LoVo (cell line): ENCODE results near the gene RGS10.

Experiments used
- DNase-seq: peaks from one replicate; pipeline ENCODE4 v3.0.0-alpha.2; 2016; ENCODE audit warnings: low spot score

Gene RGS10

DNA sequence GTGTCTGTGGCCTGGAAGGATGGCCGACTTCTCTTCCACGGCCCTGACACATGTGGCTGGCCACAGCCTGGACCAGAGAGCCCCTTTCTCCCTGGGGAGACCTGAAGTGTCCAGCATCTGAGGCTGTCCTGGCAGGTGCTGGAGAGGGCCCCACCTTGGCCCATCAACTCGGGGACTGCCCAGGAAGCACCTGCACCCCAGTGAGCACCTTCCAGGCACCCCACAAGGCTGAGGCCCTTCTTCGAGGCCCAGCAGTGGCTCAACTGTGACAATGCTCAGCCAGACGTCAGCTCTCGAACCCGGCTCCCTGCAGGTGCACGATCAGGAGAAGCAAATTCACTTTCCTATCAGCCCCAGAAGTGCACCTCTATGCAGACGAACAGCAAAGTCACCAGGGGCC, 24.3 kb downstream of the RGS10 start:
- DNase-seq: no peak

DNA sequence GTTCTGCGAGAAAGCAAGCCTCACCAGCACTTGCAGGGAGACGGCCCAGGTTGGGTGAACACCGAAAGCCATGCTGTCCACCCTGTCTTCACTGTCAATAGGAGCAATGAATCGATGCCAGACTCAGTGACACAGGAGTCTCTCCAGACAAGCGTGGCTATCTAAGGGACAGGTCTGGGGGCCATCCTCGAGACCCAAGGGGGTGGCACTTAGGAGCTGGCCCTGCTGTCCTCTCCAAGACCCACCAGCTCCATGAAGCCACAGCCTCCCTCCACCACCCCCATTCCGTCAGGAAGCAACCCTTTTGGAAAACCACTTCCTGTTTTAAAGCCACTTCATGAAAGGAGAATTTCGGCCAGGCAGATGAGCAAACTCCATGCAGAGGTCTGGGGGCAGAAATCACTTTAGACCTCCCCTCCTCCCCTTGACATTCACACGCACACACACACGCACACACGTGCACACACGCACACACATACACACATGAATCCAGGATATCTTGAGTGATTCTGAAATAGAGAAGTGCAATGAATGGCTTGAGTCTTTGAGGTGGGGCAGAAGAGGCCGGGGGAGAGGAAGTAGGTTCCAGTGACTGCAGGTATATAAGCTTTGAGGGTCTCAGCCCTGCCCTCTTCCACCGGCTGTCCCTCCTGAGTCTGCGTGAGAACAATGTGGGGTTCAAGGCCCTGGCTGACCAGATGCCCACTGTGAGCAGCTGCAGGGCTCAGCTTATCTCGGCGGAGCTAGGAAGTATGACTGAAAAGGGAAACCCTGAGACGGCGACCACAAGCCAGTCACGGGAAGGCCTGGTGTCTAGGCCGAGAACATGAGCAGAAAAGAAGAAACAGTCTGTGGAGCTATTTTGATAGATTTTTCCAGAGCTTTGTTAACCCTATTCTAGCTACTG, 25.0 kb downstream of the RGS10 start:
- no peak for DNase-seq

DNA sequence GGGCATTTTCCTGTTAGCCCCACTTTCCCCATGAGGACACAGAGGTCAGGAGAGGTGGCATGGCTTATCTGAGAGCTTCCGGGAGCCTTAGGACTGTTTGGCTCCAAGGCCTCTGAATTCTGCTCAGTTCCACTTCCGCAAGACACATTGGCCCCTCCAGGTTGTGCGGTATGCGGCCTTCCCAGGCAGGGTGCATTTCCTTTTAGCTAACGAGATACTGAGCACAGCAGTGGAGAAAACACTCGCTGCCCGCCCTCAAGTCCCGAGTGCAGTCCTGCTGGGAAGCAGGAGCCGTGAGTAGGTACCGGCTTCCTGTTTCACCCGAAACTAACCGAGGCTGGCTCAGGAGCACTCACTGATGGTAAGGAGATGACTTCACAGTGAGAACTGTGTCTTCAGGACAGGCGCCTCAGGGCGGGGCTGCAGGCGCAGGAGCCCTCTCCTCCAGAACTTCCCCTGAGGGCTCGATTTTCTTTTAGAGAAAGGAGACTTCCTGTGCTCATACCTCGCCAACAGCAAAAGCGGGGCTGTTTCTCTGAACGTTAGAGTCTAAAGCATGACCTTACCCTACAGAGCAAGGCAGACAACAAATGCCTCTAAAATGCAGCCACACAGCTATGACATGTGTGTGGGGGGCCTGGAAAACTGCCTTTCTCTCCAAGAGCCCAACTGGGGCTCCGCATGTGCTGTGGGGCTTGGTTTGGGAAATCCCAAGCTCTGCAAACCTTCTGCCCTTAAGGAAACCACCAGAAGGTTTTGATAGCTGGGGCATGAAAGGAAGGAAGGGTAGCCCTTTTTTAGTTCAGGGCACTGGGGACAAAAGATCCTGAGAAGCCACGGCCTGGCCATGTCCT, 25.9 kb downstream of the RGS10 start:
- no peak for DNase-seq

DNA sequence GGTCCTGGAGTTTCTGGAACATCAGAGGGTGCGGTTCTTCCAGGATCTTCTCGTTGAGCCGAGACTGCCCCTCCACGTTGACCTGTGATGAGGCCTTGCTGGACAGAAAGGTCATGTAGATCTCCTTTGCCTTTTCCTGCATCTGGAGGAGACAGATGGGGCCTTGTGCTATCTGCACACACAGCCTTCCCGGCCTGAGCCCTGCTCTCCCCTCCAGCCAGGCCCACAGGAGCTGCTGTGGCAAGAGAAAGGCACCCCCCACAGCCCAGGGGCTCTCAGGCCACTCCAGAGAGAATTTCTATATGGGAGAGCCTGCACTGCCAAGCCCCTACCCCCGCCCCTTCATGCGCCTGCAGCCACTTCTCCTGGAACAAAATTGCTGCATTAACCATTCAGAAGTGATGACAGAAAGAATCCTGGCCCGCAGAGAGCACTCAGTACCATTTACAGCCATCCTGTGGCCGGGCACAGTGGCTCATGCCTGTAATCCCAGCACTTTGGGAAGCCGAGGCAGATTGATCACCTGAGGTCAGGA, 26.9 kb downstream of the RGS10 start:
- no peak for DNase-seq

DNA sequence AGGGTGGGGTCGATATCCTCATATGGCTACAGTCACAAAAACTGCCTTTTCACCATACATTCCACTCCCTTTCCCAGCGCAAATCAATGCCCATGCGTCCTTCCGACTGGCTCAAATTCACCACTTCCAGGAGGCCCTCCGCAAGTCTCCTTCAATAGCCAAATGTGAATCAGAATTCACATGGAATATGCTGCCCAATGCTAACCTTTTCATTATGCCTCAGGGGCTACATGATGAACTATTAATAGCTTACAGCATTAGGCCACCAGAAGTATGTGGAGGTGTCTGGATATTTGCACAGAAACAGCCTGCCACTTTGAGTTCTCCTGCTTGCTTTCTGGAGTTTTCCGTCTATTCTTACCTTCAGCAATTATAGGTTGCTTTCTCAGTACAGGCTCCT, 27.7 kb downstream of the RGS10 start:
- no peak for DNase-seq

DNA sequence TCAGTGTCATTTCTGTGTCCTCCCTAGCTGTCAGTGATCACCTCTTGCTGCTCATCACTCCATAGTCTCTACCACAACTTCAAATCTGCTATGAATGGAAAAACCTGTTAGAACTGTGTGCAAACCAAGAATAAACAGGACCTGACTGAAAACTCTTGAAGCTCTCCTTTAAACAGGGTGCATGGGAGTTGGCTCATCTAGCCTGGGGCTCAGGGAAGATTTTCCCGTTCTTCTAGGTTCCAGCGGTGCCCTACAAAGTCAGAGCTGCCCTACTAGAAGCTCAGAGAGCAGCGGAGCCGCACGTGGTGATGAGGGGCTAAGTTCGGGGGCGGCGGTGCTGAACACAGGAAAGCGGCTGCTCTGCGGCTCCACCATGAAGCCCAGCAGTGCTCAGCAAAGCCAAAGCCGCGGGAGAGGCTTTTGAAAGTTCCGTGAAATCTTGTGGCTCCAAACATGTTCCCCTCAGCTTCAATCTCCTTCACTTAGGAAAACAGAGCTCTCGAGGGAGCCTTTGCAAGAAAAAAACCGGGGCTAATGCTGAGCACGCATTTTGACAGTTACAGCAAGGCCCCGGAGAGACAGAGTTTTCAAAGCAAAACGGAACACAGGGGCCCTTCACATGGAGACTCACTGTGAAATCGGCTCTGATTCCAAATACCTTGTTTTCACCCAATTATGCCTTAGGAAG, 30.5 kb downstream of the RGS10 start:
- DNase-seq: no peak

DNA sequence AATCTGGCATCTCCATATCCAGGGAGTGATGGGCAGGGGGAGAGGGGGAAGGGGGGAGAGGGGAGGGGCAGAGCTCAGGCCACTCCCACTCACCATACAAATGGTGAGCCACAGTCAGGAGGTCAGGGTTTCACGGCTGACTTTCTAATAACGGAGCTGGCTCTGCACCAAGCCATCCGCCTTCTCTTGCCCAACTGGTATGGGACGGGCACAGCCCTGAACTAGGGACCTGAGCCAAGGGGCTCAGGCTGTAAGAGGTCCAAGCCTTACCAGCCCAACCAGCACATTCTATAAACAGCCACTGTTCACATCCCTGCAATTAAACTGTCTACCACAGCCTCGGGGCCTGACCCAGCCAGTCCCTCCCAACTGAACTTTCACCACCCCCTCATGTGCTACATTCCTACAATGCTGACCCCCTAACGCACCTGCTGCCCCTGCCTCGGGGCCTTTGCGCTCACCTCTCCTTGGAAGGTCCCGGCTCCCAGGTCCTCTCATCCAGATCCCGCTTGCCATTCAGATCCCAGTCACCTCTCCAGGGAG, 32.5 kb downstream of the RGS10 start:
- DNase-seq: no peak

DNA sequence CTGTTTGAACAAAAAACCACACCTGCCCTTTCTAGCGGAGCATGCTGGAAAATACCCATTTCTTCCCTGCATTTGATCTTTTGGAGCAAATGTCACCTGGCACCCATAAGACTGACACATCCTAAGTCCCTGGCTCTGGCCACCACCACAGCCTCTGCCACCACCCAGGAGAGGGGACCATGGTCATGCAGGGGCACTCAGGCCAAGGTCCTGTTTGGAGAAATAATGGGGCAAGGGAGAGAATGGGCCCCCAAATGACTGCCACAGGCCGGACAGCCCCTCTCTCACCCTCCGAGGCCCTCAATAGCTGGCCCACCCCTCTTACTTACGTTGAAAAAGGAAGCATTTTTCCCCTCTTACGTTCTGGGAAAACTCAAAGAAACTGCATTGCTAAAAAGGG, 35.4 kb downstream of the RGS10 start:
- DNase-seq: no peak

DNA sequence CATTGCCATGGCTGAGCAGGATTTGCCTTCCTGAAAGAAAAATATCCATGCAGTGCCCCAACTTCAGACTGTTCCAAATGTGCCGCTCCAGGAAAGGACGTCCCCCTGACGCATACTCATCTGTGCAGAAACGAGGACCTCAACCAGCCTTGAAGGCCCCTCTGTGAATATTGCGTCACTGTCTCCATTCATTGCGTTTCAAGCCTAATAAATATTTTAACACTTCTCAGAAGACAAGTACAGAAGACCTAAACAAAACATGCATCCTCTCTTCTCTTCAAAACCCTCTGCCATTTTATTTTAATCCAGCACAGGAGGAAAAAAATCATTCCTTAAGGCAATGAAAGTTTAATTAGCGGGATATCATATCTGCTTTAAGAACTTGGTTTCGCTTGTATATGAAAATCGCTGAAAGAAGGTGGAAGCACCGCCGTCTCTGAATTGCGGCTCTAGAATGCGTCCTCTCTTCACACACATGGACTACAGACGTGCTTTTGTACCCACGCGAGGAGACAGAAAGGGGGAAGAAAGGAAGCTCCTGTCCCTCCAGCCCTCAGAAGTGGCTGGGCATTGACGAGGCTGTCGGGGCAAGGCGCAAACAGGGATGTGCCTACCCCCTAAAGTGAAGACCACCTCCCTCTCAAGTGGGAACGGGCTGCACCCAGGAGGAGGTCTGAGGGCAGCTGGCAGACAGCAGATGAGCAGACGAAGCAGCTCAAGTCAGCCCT, 36.8 kb downstream of the RGS10 start:
- DNase-seq: no peak

DNA sequence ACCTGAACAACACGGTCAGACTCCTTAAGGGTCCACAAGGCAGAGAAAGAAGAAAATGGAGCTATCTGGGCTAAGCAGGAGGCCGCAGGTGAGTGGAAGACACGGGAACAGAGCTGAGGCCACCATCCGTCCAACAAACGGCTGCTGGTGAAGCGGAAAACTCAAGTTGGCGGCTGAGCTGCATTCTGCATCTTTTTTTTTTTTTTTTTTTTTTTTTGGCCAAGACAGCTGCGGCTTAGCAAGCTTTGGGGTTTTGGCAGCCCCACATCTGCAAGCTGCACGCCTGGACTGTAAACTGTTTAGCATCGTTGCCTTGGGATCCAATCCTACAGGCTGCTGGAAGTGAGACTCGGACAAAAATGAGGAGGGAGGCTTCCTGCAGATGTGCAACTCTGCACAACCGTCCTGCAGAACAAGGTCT, 37.4 kb downstream of the RGS10 start:
- DNase-seq: no peak

DNA sequence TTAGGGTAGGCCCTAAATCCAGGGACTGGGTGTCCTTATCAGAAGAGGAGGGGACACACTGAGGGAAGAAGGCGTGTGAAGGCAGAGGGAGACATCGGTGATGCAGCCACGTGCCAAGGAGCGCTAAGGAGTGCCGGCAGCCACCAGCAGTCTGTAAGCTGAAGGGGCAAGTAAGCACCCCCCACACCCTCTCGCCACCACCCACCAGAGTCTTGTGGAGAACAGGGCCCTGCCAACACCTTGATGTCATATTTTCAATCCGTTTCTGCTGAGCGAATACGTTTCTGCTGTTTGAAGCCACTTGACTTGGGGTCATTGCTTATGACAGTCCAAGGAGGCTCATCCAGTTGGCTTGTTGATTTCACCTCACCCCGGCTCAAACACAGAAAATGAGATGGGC, 37.9 kb downstream of the RGS10 start:
- DNase-seq: no peak

DNA sequence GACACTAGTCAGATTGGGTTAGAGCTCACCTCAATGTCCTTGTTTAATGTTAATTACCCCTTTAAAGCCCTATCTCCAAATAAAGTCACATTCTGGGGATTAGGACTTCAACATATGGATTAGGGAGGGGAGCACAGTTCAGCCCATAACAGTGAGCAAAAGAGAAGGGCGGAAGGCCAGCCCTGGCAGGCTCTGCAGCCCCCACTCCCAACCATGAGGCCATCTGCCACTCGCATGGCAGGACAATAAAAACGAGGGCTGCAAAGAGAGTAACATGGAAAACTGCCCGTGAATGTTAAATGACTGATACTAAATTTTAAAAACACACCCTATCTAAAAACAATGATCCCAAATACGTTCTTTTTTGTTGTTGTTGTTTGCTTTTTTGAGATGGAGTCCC, 38.7 kb downstream of the RGS10 start:
- no peak for DNase-seq

DNA sequence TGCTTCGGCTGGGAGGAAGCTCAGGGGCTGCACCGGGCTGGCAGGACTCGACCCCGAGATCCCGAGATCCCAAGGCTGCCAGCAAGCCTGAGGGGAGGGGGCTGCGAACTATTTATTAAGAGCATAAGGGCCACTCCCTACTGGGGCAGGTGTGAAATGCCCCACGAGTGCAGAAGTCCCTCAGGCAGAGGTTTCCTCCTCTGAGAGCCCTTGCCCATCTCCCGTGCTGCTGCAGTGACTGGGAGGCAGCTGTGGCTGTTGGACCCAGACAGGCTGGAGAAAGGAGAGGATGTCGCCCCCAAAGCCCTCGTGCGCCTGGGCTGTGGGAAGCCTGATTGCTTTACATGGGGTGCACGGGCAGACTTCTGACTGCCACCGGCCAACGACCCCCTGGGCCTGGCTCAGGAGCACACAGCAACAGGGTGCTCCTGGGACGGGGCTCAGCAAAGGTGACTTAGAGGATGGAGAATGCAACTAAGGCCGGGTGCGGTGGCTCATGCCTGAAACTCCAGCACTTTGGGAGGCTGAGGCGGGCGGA, 39.8 kb downstream of the RGS10 start:
- no peak for DNase-seq

DNA sequence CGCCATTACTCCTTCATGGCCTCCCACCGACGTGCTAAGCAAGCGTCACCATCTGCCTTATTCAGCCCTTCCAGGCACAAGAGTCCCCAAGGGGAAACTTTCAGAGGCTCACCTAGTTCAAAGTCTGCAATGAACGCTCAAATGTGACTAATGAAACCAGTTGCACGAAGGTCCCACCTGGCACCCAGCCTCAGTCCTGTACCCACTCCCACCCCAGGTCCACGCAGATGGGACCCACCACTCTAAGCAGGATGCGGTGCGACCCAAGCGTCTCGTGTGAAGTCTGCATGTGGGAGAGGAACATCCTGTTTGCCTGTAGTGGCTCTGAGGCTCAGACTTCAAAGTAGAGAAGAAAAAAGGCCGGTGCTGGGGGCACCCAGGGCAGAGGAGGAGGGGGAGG, 40.3 kb downstream of the RGS10 start:
- no peak for DNase-seq

DNA sequence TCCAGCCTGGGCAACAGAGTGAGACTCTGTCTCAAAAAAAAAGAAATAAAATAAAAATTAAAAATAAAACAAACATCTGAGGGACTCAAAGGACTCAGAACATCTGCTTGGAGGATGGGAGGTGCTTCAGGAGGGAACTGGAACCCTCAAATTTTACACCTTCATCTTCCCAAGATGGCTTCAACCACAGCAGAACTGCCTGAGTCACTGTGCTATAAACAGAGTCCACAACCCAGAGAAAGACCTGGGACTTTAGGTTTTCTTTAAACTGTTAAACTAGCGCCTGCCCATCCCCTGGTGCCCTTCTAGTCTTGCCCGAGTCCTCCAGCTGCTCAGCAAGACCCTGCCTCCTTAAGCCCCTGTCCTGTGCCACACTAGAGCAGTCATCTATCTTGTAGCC, 40.8 kb downstream of the RGS10 start:
- DNase-seq: no peak

DNA sequence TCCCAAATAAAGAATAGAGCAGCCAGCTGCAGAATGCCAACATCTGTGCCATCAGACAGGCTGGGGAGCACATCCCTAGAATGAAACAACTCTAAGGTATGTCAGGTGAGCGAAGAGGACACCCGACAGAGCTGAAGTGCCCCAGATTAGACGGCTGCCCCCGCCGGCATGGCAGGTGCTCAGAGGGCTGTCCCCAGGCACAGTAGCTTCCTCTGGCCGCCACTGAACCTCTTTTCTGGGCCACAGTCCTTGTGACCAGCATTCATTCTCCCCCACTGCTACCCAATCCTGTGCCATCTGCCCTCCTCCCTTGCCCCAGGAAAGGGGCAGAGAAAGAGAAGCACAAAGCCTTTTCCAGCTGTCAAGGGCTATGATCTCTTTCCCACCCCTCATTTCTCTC, 41.7 kb downstream of the RGS10 start:
- no peak for DNase-seq

DNA sequence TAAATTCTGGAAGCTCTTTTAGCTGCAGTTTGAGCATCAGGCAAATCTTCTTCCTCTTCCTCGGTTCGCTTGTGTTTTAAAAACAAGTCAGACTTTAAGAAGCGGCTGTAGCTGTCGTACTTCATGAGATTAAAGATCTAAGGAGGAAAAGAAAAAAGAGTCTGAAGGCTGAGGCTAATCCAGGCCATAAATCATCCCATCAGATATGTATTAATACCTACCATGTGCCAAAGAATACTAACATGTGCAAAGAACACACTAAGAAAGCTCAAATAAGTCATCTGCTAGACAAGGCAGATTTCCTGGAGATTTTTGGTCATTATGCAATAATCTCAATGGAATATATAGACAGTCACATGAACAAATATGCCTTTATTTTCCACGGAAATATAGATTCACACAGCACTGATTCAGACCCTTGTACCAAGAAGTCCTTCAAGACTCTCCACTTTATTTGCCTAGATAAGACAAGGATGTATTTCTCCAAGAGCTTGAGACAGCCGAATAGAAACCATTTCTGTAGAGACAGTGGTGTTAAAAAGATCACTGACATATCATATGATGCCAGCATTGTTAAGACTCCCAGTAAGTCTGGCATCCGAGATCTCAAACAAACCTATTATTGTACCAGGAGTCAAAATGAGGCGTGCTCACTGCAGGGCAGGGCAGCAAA, 42.3 kb downstream of the RGS10 start:
- no peak for DNase-seq

DNA sequence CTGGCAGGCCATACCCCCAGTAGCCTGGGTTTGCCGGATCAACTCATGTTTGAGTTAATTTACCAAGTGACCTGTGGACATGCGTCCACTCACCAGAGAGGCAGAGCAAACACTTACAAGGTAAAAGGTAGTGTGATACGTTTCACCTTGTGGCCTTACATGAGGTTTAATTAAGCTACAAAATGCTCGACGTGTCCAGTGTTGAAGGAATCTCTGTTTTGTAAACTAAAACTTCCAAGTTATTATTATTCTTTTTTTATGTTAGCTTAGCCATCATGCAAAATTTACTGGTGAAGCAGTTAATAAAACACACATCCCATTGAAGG, 42.9 kb downstream of the RGS10 start:
- DNase-seq: no peak

DNA sequence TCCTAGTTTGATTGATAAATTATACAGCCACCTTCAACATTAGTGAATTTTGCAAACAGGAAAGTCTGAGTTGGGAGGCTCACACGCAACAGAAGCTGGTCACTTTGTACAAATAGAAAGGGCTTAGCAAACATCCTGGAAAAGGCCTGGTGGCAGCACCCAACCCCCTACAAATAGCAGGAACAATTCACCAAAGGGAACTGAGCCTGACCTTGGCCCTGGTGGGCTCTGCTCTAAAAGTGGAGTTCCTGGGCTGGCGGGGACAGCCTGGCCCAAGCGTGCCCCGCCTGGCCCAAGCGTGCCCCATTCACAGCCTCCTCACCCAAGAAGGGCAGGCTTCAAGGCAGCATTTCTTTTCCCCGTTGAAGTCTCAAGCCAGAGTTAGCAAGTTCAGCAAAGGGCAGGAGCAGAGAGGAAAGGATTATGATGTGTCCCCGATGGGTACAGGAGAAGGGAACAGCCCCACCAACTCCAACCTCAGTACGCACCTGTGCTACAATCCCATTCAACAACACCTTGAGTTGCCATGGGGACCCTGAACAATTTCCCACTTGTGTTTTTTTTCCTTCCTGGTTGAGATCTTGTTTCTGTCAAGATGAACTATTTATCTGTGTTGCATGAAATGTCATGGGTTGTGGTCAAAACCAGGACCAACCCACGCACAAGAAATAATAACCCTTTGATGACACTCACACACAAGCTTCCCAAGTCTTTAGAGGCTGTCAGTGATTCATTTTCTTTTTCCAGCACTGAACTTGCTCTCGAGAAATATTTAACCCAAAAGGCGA, 43.4 kb downstream of the RGS10 start:
- no peak for DNase-seq

DNA sequence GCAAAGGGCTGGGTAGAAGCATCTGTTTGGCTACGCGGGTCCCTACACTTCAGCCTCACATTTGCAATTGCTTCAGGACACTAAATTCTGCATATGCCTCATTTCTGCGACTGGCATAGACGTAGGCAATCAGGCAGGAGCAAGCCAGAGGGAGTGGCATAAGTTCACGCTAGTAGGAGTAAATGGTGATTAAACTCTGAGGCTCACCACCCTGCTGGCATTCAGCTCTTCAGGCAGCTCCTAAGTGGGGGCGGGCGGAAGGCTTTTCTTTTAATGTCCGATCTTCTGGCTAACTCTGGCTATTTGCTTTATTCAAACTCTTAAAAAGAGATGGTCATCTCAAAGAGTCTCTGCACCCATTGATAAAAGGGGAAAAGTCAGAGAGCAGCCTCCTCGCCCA, 45.3 kb downstream of the RGS10 start:
- DNase-seq: no peak
